Left ventricle myocardium inferior (tissue), 1 donor: Measurements from ENCODE around the gene CD274. TPM values are rescaled to one million over a fixed set of nuclear protein-coding genes. Genes with fewer than 3 reads are reported as not detected.
"Not testable (repeated sequence)": the region's sequence is repeated elsewhere in the genome, so short reads cannot be mapped to it uniquely, and the experiment has no call there.

Experiments used
- DNase-seq: peaks from one replicate; pipeline ENCODE4 v3.0.0-alpha.2; 2020
- H3K27ac ChIP-seq: fragments of 200-600 bp; replicated peaks from 2 replicates; pipeline ENCODE4 v1.8.0; 2021
- H3K27me3 ChIP-seq: fragments of 200-600 bp; 2 replicates; pipeline ENCODE4 v1.8.0; 2021; ENCODE audit warnings: low read depth
- H3K36me3 ChIP-seq: fragments of 200-600 bp; 2 replicates; pipeline ENCODE4 v1.8.0; 2021
- H3K4me1 ChIP-seq: fragments of 200-600 bp; 2 replicates; pipeline ENCODE4 v1.8.0; 2021
- H3K4me3 ChIP-seq: fragments of 200-600 bp; 2 replicates; pipeline ENCODE4 v1.8.0; 2021; ENCODE audit warnings: mild to moderate bottlenecking, moderate library complexity
- H3K9me3 ChIP-seq: fragments of 200-600 bp; replicated peaks from 2 replicates; pipeline ENCODE4 v1.8.0; 2021
- CTCF ChIP-seq: fragments of 200-600 bp; IDR thresholded peaks from 2 replicates; pipeline ENCODE4 v1.8.0; 2021; ENCODE audit warnings: antibody characterized with exemption, mild to moderate bottlenecking, borderline replicate concordance
- intact Hi-C: fragments of 100-400 bp; cut with micrococcal nuclease; formaldehyde crosslinking; loops from one replicate; pipeline ENCODE4 v1.11.0; 2022
- total RNA-seq: library from RNA; stranded (reverse); fragmentation: NEBNext Ultra II Directional; extraction: Animal tissue kit (Norgen Biotek cat#: 25700); gene quantifications from one replicate; pipeline ENCODE4 v1.2.1, GENCODE V29; 2021
- donor health status: DM: no; HTN: yes; CAD: no; lungs with severe emphysema.

Gene CD274
- total RNA-seq, 1 donor from 2014 or later: 14.7 TPM

GRCh38 chr9:5488221-5489008 is 38.1 kb downstream of the CD274 start:
- DNase-seq: no peak
- no peak overlapping the region for H3K27ac ChIP-seq
- H3K9me3 ChIP-seq: no peaks in the 10 kb centered on the region
- no peak overlapping the region for H3K4me3 ChIP-seq
- no peak for TF ChIP-seq CTCF
- H3K27me3 ChIP-seq: no peaks in the 10 kb centered on the region
- H3K4me1 ChIP-seq: no peaks in the 10 kb centered on the region
- intact Hi-C loops: no loop called here
- H3K36me3 ChIP-seq: no peaks in the 10 kb centered on the region

GRCh38 chr9:5489630-5490490 is 39.5 kb downstream of the CD274 start:
- Histone ChIP-seq H3K4me3 (no peak overlapping the region), H3K27me3 (no peaks in the 10 kb centered on the region), H3K27ac (no peak overlapping the region), H3K4me1 (no peaks in the 10 kb centered on the region), H3K36me3 (no peaks in the 10 kb centered on the region), H3K9me3 (no peaks in the 10 kb centered on the region)
- DNase-seq: no peak
- TF ChIP-seq CTCF: no peak
- intact Hi-C loops: no loop called here

GRCh38 chr9:5492965-5493678 is 42.8 kb downstream of the CD274 start:
- TF ChIP-seq CTCF: no peak
- Histone ChIP-seq H3K27ac (no peak overlapping the region), H3K4me3 (no peak overlapping the region), H3K4me1 (no peaks in the 10 kb centered on the region), H3K9me3 (no peaks in the 10 kb centered on the region), H3K27me3 (no peaks in the 10 kb centered on the region), H3K36me3 (no peaks in the 10 kb centered on the region)
- intact Hi-C loops: no loop called here
- DNase-seq: no peak

- DNase-seq: peak; percentile 25
- Histone ChIP-seq H3K9me3 (no peaks in the 10 kb centered on the region), H3K27ac (peak overlapping the region; percentile 18), H3K27me3 (no peaks in the 10 kb centered on the region), H3K4me1 (no peaks in the 10 kb centered on the region), H3K36me3 (no peaks in the 10 kb centered on the region), H3K4me3 (no peak overlapping the region)
- intact Hi-C loops: no loop called here
- no peak for TF ChIP-seq CTCF
Measured at GRCh38 chr9:5493679-5494511, 43.6 kb downstream of the CD274 start.

- H3K27ac ChIP-seq, intact Hi-C loops, H3K9me3 ChIP-seq, H3K4me1 ChIP-seq, H3K36me3 ChIP-seq, DNase-seq, H3K4me3 ChIP-seq, H3K27me3 ChIP-seq: not testable (repeated sequence)
Measured at GRCh38 chr9:5494765-5495164, 44.4 kb downstream of the CD274 start.
